ENCODE results near the gene KDSR. TPM values are rescaled to one million over a fixed set of nuclear protein-coding genes. Genes with fewer than 3 reads are reported as not detected.
A peak's percentile ranks its signal among the peaks of the same experiment; 100 is the strongest.

The KDSR gene
- total and polyA plus RNA-seq, 12 donors: 9.4 to 41.6 (median 32.8) TPM

GRCh38 chr18:63314062-63314790 is 52.8 kb downstream of the KDSR start:
- peak overlapping the region in 1 of 10 donors; percentile 4 for H3K27ac ChIP-seq
- TF ChIP-seq CTCF (IDR thresholded peaks at IDR 0.05): no peak
- intact Hi-C loops (cut with DNase I): loop anchor here in 3 of 10 donors (10.0 kb wide), 2 partner anchors 49 to 79 kb away; no protein-coding TSS in a partner anchor
- no peak overlapping the region for H3K4me3 ChIP-seq
- H3K9me3 ChIP-seq: no peaks in the 10 kb centered on the region
- WGBS, 2 donors: 73 to 75% methylated on average over 4 of the region's 4 CpGs
- H3K4me1 ChIP-seq: peaks cover 3 to 75% (median 51%) of the 10 kb centered on the region in 9 donors
- ATAC-seq (no peak), DNase-seq (no peak)
- H3K27me3 ChIP-seq: peaks cover 0 to 8% (median 0%) of the 10 kb centered on the region in 7 donors
- H3K36me3 ChIP-seq: no peaks in the 10 kb centered on the region

- H3K36me3 ChIP-seq: no peaks in the 10 kb centered on the region
- no peak overlapping the region for H3K4me3 ChIP-seq
- no peaks in the 10 kb centered on the region for H3K9me3 ChIP-seq
- TF ChIP-seq CTCF (IDR thresholded peaks at IDR 0.05): no peak
- ATAC-seq (no peak), DNase-seq (no peak)
- H3K4me1 ChIP-seq: peaks cover 3 to 72% (median 54%) of the 10 kb centered on the region in 9 donors
- H3K27ac ChIP-seq: no peak overlapping the region
- 80 to 85% methylated on average over 5 of the region's 5 CpGs for WGBS, 2 donors
- intact Hi-C loops (cut with DNase I): loop anchor here in 3 of 10 donors (10.0 kb wide), 2 partner anchors 49 to 79 kb away; no protein-coding TSS in a partner anchor
- peaks cover 0 to 5% (median 0%) of the 10 kb centered on the region in 7 donors for H3K27me3 ChIP-seq
Observed at GRCh38 chr18:63313396-63313917, 53.5 kb downstream of the KDSR start.

- Histone ChIP-seq H3K4me3 (no peak overlapping the region), H3K9me3 (no peaks in the 10 kb centered on the region), H3K27ac (no peak overlapping the region), H3K36me3 (no peaks in the 10 kb centered on the region), H3K4me1 (peaks cover 3 to 72% (median 58%) of the 10 kb centered on the region in 9 donors), H3K27me3 (no peaks in the 10 kb centered on the region)
- no peak for TF ChIP-seq CTCF (IDR thresholded peaks at IDR 0.05)
- DNase-seq: no peak
- intact Hi-C loops (cut with DNase I): loop anchor here in 3 of 10 donors (10.0 kb wide), 2 partner anchors 48 to 78 kb away; no protein-coding TSS in a partner anchor
- no peak for ATAC-seq
- 72 to 86% methylated on average over 5 of the region's 5 CpGs for WGBS, 2 donors
Observed at GRCh38 chr18:63312737-63313395, 54.1 kb downstream of the KDSR start.

GRCh38 chr18:63312019-63312409 is 55.0 kb downstream of the KDSR start:
- no peak overlapping the region for H3K27ac ChIP-seq
- H3K4me3 ChIP-seq: no peak overlapping the region
- intact Hi-C loops (cut with DNase I): loop anchor here in 3 of 10 donors (10.0 kb wide), 2 partner anchors 47 to 77 kb away; no protein-coding TSS in a partner anchor
- no peak for TF ChIP-seq CTCF (IDR thresholded peaks at IDR 0.05)
- H3K4me1 ChIP-seq: peaks cover 3 to 72% (median 60%) of the 10 kb centered on the region in 9 donors
- H3K27me3 ChIP-seq: no peaks in the 10 kb centered on the region
- H3K9me3 ChIP-seq: no peaks in the 10 kb centered on the region
- ATAC-seq: no peak
- WGBS, 2 donors: 97 to 98% methylated on average over 3 of the region's 3 CpGs
- H3K36me3 ChIP-seq: no peaks in the 10 kb centered on the region
- no peak for DNase-seq
